HEK293 (cell line): ENCODE data around the gene AKIP1.

Experiments
- CTCF ChIP-seq: fragments of 450-650 bp; formaldehyde crosslinking; IDR thresholded peaks from 2 replicates; pipeline ENCODE4 v1.5.1; 2016; ENCODE audit warnings: missing biosample characterization, missing genetic modification characterization
- GLI4 ChIP-seq: fragments of 450-650 bp; formaldehyde crosslinking; IDR thresholded peaks from 2 replicates; pipeline ENCODE4 v1.5.1; 2016; ENCODE audit warnings: missing biosample characterization, missing genetic modification characterization
- PBX3 ChIP-seq: sonication (generic); formaldehyde crosslinking; IDR thresholded peaks from 2 replicates; pipeline ENCODE4 v1.8.1; 2022; ENCODE audit warnings: mild to moderate bottlenecking, moderate library complexity, missing genetic modification reagents
- REPIN1 ChIP-seq: fragments of 450-650 bp; formaldehyde crosslinking; IDR thresholded peaks from 2 replicates; pipeline ENCODE4 v1.5.1; 2017; ENCODE audit warnings: missing biosample characterization, missing genetic modification characterization, low read depth
- TCF7L2 ChIP-seq: IDR thresholded peaks from 2 replicates; pipeline ENCODE4 v1.6.1; 2011; ENCODE audit warnings: low read depth, mild to moderate bottlenecking, inconsistent platforms, low read length, moderate library complexity, borderline replicate concordance
- ZNF140 ChIP-seq: fragments of 450-650 bp; formaldehyde crosslinking; IDR thresholded peaks from 2 replicates; pipeline ENCODE4 v1.5.1; 2016; ENCODE audit warnings: missing biosample characterization, missing genetic modification characterization
- ZNF24 ChIP-seq: fragments of 450-650 bp; formaldehyde crosslinking; IDR thresholded peaks from 2 replicates; pipeline ENCODE4 v1.5.1; 2016; ENCODE audit warnings: missing biosample characterization, missing genetic modification characterization
- ZNF280D ChIP-seq: fragments of 450-650 bp; formaldehyde crosslinking; IDR thresholded peaks from 2 replicates; pipeline ENCODE4 v1.5.1; 2016; ENCODE audit warnings: missing biosample characterization, missing genetic modification characterization
- ZNF747 ChIP-seq: fragments of 450-650 bp; formaldehyde crosslinking; IDR thresholded peaks from 2 replicates; pipeline ENCODE4 v1.5.1; 2016; ENCODE audit warnings: missing biosample characterization, missing genetic modification characterization

- no peak for TF ChIP-seq CTCF (tag by site-specific recombination)
- TF ChIP-seq PBX3 (CRISPR knock-in tag), result no peak
- TF ChIP-seq REPIN1 (tag by site-specific recombination), result no peak
- no peak for TF ChIP-seq ZNF24 (tag by site-specific recombination)
- TF ChIP-seq TCF7L2, result no peak
- no peak for TF ChIP-seq ZNF280D (tag by site-specific recombination)
- no peak for TF ChIP-seq ZNF747 (tag by site-specific recombination)
- no peak for TF ChIP-seq GLI4 (tag by site-specific recombination)
- TF ChIP-seq ZNF140, result no peak
Observed at GRCh38 chr11:8910649-8911026, 351 bp upstream of the AKIP1 start.
